Ishikawa (cell line): ENCODE measurements around the gene CLNS1A.

Experiments used
- EGR1 ChIP-seq: IDR thresholded peaks from 2 replicates; pipeline ENCODE4 v1.6.1; 2012
- FOXM1 ChIP-seq: IDR thresholded peaks from 2 replicates; pipeline ENCODE4 v1.6.1; 2012; ENCODE audit warnings: low read depth, borderline replicate concordance
- YY1 ChIP-seq: IDR thresholded peaks from 2 replicates; pipeline ENCODE4 v1.6.1; 2012; ENCODE audit warnings: low read depth

DNA sequence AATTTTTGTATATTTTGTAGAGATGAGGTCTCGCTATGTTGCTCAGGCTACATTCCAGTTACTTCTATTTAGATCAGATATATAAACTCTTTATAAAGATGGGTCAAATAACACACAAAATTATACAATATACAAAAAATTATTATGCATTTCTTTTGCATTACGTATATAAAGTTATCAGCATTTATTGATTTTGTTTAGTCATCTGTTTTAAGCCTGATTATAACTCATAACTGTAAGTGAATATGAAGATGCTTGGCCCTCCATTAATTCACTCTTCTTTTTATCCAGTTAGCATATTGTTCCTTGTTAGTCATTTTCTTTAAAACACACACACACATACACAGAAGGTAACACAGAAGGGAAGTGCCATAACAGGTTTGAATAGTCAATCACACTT, 33.3 kb downstream of the CLNS1A start:
- TF ChIP-seq EGR1 (no peak), YY1 (no peak), FOXM1 (no peak)
